HEK293 (cell line): Measurements from ENCODE around the gene ASCL2.
A peak's percentile ranks its signal among the peaks of the same experiment; 100 is the strongest.

Source experiments
- CTCF ChIA-PET: fragments of 350-600 bp; formaldehyde crosslinking; extraction: SDS; loops from one replicate; lab custom pipeline; 2021; ENCODE audit warnings: antibody characterized with exemption; lab: Yijun Ruan, JAX
- POLR2A ChIA-PET: fragments of 300-600 bp; formaldehyde crosslinking; extraction: SDS; loops from one replicate; lab custom pipeline; 2020; ENCODE audit warnings: antibody characterized with exemption, inconsistent platforms; lab: Yijun Ruan, JAX
- H3K27ac ChIP-seq: fragments of 200-500 bp; sonication (Bioruptor generic); 2 replicates; pipeline ENCODE4 v1.5.1; 2014; ENCODE audit warnings: low read depth, low read length, control low read depth, inconsistent platforms; ENCODE audit errors: extremely low read depth
- H3K36me3 ChIP-seq, 2 experiments: fragments of 200-500 bp in 1 of 2; sonication (Bioruptor generic) in 1 of 2; 1 replicate in 1 of 2; 2 replicates in 1 of 2; pipeline ENCODE4 v1.5.1; 2014 to 2017; ENCODE audit warnings: inconsistent platforms in 2 of 2, low read length in 2 of 2; ENCODE audit not compliant: control insufficient read depth in 2 of 2, insufficient read depth in 1 of 2
- H3K4me1 ChIP-seq: fragments of 200-500 bp; sonication (Bioruptor generic); 2 replicates; pipeline ENCODE4 v1.5.1; 2014; ENCODE audit warnings: mild to moderate bottlenecking, low read length, inconsistent platforms; ENCODE audit not compliant: control insufficient read depth, insufficient read depth
- H3K4me3 ChIP-seq: 2 replicates; pipeline ENCODE4 v1.5.1; 2011; ENCODE audit warnings: low read depth, mild to moderate bottlenecking, control low read depth, low read length, moderate library complexity
- H3K9me3 ChIP-seq: fragments of 200-500 bp; sonication (Bioruptor generic); 2 replicates; pipeline ENCODE4 v1.5.1; 2014; ENCODE audit warnings: low read depth, low read length, inconsistent platforms; ENCODE audit not compliant: control insufficient read depth, insufficient read depth
- GLIS1 ChIP-seq: fragments of 450-650 bp; formaldehyde crosslinking; IDR thresholded peaks from 2 replicates; pipeline ENCODE4 v1.5.1; 2016; ENCODE audit warnings: missing biosample characterization, missing genetic modification characterization
- KLF9 ChIP-seq: fragments of 450-650 bp; formaldehyde crosslinking; IDR thresholded peaks from 2 replicates; pipeline ENCODE4 v1.5.1; 2016; ENCODE audit warnings: missing biosample characterization, missing genetic modification characterization, low read depth
- OVOL3 ChIP-seq: fragments of 450-650 bp; formaldehyde crosslinking; IDR thresholded peaks from 2 replicates; pipeline ENCODE4 v1.5.1; 2016; ENCODE audit warnings: missing biosample characterization, missing genetic modification characterization
- PATZ1 ChIP-seq: fragments of 450-650 bp; formaldehyde crosslinking; IDR thresholded peaks from 2 replicates; pipeline ENCODE4 v1.5.1; 2016; ENCODE audit warnings: missing biosample characterization, missing genetic modification characterization
- YY1 ChIP-seq: fragments of 450-650 bp; formaldehyde crosslinking; IDR thresholded peaks from 2 replicates; pipeline ENCODE4 v1.5.1; 2018; ENCODE audit warnings: missing biosample characterization, missing genetic modification characterization
- ZBTB20 ChIP-seq: fragments of 450-650 bp; formaldehyde crosslinking; IDR thresholded peaks from 2 replicates; pipeline ENCODE4 v1.5.1; 2016; ENCODE audit warnings: missing biosample characterization, missing genetic modification characterization
- ZBTB8A ChIP-seq: fragments of 450-650 bp; formaldehyde crosslinking; IDR thresholded peaks from 2 replicates; pipeline ENCODE4 v1.5.1; 2016; ENCODE audit warnings: missing biosample characterization, missing genetic modification characterization
- ZNF184 ChIP-seq: fragments of 450-650 bp; IDR thresholded peaks from 2 replicates; pipeline ENCODE4 v1.5.1; 2018; ENCODE audit warnings: missing biosample characterization, mild to moderate bottlenecking, missing genetic modification characterization
- ZNF202 ChIP-seq: fragments of 450-650 bp; formaldehyde crosslinking; IDR thresholded peaks from 2 replicates; pipeline ENCODE4 v1.5.1; 2016; ENCODE audit warnings: missing biosample characterization, missing genetic modification characterization, borderline replicate concordance
- ZNF221 ChIP-seq: fragments of 450-650 bp; formaldehyde crosslinking; IDR thresholded peaks from 2 replicates; pipeline ENCODE4 v1.5.1; 2017; ENCODE audit warnings: missing biosample characterization, missing genetic modification characterization, borderline replicate concordance
- ZNF223 ChIP-seq: fragments of 450-650 bp; formaldehyde crosslinking; IDR thresholded peaks from 2 replicates; pipeline ENCODE4 v1.5.1; 2016; ENCODE audit warnings: missing biosample characterization, missing genetic modification characterization
- ZNF23 ChIP-seq: fragments of 450-650 bp; formaldehyde crosslinking; IDR thresholded peaks from 2 replicates; pipeline ENCODE4 v1.5.1; 2016; ENCODE audit warnings: missing biosample characterization, missing genetic modification characterization, borderline replicate concordance
- ZNF24 ChIP-seq: fragments of 450-650 bp; formaldehyde crosslinking; IDR thresholded peaks from 2 replicates; pipeline ENCODE4 v1.5.1; 2016; ENCODE audit warnings: missing biosample characterization, missing genetic modification characterization
- ZNF341 ChIP-seq: fragments of 450-650 bp; formaldehyde crosslinking; IDR thresholded peaks from 2 replicates; pipeline ENCODE4; 2016; ENCODE audit warnings: low read depth, missing biosample characterization, missing genetic modification characterization
- ZNF391 ChIP-seq: fragments of 450-650 bp; formaldehyde crosslinking; IDR thresholded peaks from 2 replicates; pipeline ENCODE4 v1.5.1; 2016; ENCODE audit warnings: low read depth, missing biosample characterization, missing genetic modification characterization, borderline replicate concordance
- ZNF398 ChIP-seq: fragments of 450-650 bp; formaldehyde crosslinking; IDR thresholded peaks from 2 replicates; pipeline ENCODE4 v1.5.1; 2017; ENCODE audit warnings: missing biosample characterization, missing genetic modification characterization
- ZNF530 ChIP-seq: fragments of 450-650 bp; formaldehyde crosslinking; IDR thresholded peaks from 2 replicates; pipeline ENCODE4 v1.5.1; 2016; ENCODE audit warnings: low read depth, missing biosample characterization, missing genetic modification characterization
- ZNF548 ChIP-seq: fragments of 450-650 bp; formaldehyde crosslinking; IDR thresholded peaks from 2 replicates; pipeline ENCODE4 v1.5.1; 2016; ENCODE audit warnings: missing biosample characterization, missing genetic modification characterization
- ZNF624 ChIP-seq: fragments of 450-650 bp; formaldehyde crosslinking; IDR thresholded peaks from 2 replicates; pipeline ENCODE4 v1.5.1; 2017; ENCODE audit warnings: missing biosample characterization, missing genetic modification characterization
- ZNF830 ChIP-seq: fragments of 450-650 bp; IDR thresholded peaks from 2 replicates; pipeline ENCODE4 v1.5.0; 2018; ENCODE audit warnings: missing biosample characterization, missing genetic modification characterization, low read depth, mild to moderate bottlenecking, moderate library complexity
- ZSCAN16 ChIP-seq: fragments of 450-650 bp; formaldehyde crosslinking; IDR thresholded peaks from 2 replicates; pipeline ENCODE4 v1.5.1; 2016; ENCODE audit warnings: missing biosample characterization, missing genetic modification characterization
- ZSCAN23 ChIP-seq: fragments of 450-650 bp; formaldehyde crosslinking; IDR thresholded peaks from 2 replicates; pipeline ENCODE4 v1.5.1; 2016; ENCODE audit warnings: missing biosample characterization, missing genetic modification characterization
- TF ChIP-seq, protein P1 (sequence below): fragments of 450-650 bp; formaldehyde crosslinking; IDR thresholded peaks from 2 replicates; pipeline ENCODE4 v1.5.1; 2016; ENCODE audit warnings: missing biosample characterization, missing genetic modification characterization
- TF ChIP-seq, protein P2 (sequence below): fragments of 450-650 bp; formaldehyde crosslinking; optimal IDR thresholded peaks from 2 replicates; pipeline ENCODE3; 2016; ENCODE audit warnings: missing biosample characterization, mild to moderate bottlenecking, missing genetic modification characterization

Gene ASCL2

DNA sequence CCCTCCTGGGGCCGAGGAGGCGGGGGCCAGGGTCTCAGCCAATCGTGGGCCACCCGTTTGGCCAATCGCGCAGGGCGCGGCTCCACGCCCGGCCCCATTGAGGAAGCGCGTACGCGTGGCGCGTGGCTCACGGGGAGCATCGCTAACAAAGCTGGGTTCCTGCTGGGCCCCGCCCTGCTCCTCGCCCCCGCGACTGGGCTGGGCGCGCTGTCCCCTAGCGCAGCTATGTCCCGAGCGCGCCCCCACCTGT, 614 bp upstream of the ASCL2 start:
- POLR2A ChIA-PET: no interaction called here
- CTCF ChIA-PET: no interaction called here
- H3K9me3 ChIP-seq: no peaks in the 10 kb centered on the region
- no peak overlapping the region for H3K27ac ChIP-seq
- H3K4me3 ChIP-seq: no peak overlapping the region
- H3K36me3 ChIP-seq: no peaks in the 10 kb centered on the region
- TF ChIP-seq ZNF23 (tag by site-specific recombination): no peak
- TF ChIP-seq ZBTB8A (tag by site-specific recombination): no peak
- TF ChIP-seq ZNF202: no peak
- TF ChIP-seq YY1: no peak
- TF ChIP-seq ZNF530 (tag by site-specific recombination): no peak
- no peak for TF ChIP-seq ZSCAN23 (tag by site-specific recombination)
- no peak for TF ChIP-seq OVOL3
- TF ChIP-seq ZSCAN16 (tag by site-specific recombination): no peak
- TF ChIP-seq ZNF830: no peak
- TF ChIP-seq ZNF624 (tag by site-specific recombination): no peak
- TF ChIP-seq, protein P1, sequence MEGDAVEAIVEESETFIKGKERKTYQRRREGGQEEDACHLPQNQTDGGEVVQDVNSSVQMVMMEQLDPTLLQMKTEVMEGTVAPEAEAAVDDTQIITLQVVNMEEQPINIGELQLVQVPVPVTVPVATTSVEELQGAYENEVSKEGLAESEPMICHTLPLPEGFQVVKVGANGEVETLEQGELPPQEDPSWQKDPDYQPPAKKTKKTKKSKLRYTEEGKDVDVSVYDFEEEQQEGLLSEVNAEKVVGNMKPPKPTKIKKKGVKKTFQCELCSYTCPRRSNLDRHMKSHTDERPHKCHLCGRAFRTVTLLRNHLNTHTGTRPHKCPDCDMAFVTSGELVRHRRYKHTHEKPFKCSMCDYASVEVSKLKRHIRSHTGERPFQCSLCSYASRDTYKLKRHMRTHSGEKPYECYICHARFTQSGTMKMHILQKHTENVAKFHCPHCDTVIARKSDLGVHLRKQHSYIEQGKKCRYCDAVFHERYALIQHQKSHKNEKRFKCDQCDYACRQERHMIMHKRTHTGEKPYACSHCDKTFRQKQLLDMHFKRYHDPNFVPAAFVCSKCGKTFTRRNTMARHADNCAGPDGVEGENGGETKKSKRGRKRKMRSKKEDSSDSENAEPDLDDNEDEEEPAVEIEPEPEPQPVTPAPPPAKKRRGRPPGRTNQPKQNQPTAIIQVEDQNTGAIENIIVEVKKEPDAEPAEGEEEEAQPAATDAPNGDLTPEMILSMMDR: no peak
- TF ChIP-seq ZNF221: no peak
- no peak for TF ChIP-seq ZNF548 (tag by site-specific recombination)
- no peak for TF ChIP-seq ZNF391 (tag by site-specific recombination)
- no peak for TF ChIP-seq ZNF24 (tag by site-specific recombination)
- TF ChIP-seq, all 188 proteins: peak for 0
- H3K4me1 ChIP-seq: no peaks in the 10 kb centered on the region

DNA sequence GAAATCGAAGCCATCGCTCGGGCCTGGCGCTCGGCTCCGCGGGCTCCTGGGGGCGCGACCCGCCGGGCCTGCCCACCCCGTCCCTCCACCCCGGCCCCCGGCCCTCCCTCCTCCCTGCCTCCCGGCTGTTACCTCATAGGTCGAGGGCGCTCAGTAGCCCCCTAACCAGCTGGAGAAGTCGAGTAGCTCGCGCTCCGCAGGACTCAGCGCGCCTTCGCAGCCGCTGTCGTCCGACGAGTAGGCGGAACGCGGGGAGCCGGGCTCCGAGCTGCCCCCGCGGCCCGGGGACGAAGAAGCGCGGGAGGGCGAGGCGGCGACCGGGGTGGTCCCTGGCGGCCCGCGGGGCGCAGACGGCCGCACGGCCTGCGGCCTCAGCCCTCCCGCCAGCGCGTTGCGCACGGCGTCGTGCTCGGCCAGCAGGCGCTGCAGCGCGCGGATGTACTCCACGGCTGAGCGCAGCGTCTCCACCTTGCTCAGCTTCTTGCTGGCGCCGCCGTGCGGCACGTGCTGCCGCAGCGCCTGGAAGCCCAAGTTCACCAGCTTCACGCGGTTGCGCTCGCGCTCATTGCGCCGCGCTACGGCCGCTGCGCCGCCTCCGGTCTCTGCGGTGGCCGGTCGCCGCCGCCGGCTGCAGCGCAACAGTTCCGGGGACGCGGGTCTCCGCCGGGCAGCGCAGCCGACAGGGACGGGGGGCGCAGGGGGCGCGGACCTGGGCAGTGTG, 627 bp downstream of the ASCL2 start:
- CTCF ChIA-PET: interaction anchor here (0.6 to 1.3 kb wide), 3 partner anchors 9 to 102 kb away, joined by 3 to 4 read pairs (median 3); no protein-coding TSS in a partner anchor
- TF ChIP-seq ZNF184 (tag by site-specific recombination): no peak
- Histone ChIP-seq H3K9me3 (no peaks in the 10 kb centered on the region), H3K36me3 (no peaks in the 10 kb centered on the region), H3K4me3 (no peak overlapping the region; the same call in 1 of the 2 replicates), H3K4me1 (no peaks in the 10 kb centered on the region), H3K27ac (no peak overlapping the region)
- POLR2A ChIA-PET: no interaction called here

- CTCF ChIA-PET: interaction anchor here (0.5 to 1.3 kb wide), 3 partner anchors 10 to 27 kb away, joined by 3 to 4 read pairs (median 3); no protein-coding TSS in a partner anchor
- no peaks in the 10 kb centered on the region for H3K4me1 ChIP-seq
- no peaks in the 10 kb centered on the region for H3K9me3 ChIP-seq
- H3K4me3 ChIP-seq: peak overlapping the region; percentile 34
- H3K36me3 ChIP-seq: no peaks in the 10 kb centered on the region
- H3K27ac ChIP-seq: no peak overlapping the region
- POLR2A ChIA-PET: no interaction called here
- TF ChIP-seq YY1 (no peak), KLF9 (tag by site-specific recombination) (0 out of 2 replicates have a peak, but pooled peaks have one; percentile 31), GLIS1 (tag by site-specific recombination) (peak; percentile 44; the same call in 1 of the 2 replicates), ZNF341 (tag by site-specific recombination) (peak; percentile 60), ZNF398 (tag by site-specific recombination) (peak; percentile 75; the same call in 1 of the 2 replicates), ZBTB20 (tag by site-specific recombination) (peak; percentile 57; the same call in 1 of the 2 replicates), ZNF223 (tag by site-specific recombination) (peak; percentile 74; the same call in 1 of the 2 replicates), PATZ1 (tag by site-specific recombination) (peak; percentile 33; the same call in 1 of the 2 replicates)
- TF ChIP-seq, protein P2, sequence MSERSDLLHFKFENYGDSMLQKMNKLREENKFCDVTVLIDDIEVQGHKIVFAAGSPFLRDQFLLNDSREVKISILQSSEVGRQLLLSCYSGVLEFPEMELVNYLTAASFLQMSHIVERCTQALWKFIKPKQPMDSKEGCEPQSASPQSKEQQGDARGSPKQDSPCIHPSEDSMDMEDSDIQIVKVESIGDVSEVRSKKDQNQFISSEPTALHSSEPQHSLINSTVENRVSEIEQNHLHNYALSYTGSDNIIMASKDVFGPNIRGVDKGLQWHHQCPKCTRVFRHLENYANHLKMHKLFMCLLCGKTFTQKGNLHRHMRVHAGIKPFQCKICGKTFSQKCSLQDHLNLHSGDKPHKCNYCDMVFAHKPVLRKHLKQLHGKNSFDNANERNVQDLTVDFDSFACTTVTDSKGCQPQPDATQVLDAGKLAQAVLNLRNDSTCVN: peak; percentile 76
These were observed 1.4 kb downstream of the ASCL2 start for GRCh38 chr11:2268729-2269600.
